Glomerular endothelial cell (primary cell): ENCODE data around the gene SFT2D3. TPM values are rescaled to one million over a fixed set of nuclear protein-coding genes. Genes with fewer than 3 reads are reported as not detected.

Experiments
- DNase-seq: peaks from one replicate; pipeline ENCODE4 v3.0.0-alpha.2; 2011; ENCODE audit warnings: low read depth, low spot score; ENCODE audit errors: extremely low read depth
- total RNA-seq: library from RNA; depleted of rRNA; stranded (reverse); fragments of >200 nt; gene quantifications from 2 replicates; pipeline ENCODE4 v1.2.3, GENCODE V29; 2015

SFT2D3 gene
- total RNA-seq, result 6.7 and 7.3 TPM in 2 replicates

GRCh38 chr2:127701193-127701650 is at the start of gene SFT2D3:
SFT2D3 (plus strand) TSS chr2:127701497; CDS start chr2:127701529, 32 bp downstream.
- DNase-seq, result no peak

- DNase-seq, result no peak
Observed at GRCh38 chr2:127651971-127652550, 49.2 kb upstream of the SFT2D3 start.

- no peak for DNase-seq
Observed at GRCh38 chr2:127652786-127653357, 48.4 kb upstream of the SFT2D3 start.

GRCh38 chr2:127653421-127654083 is 47.7 kb upstream of the SFT2D3 start:
- no peak for DNase-seq

- no peak for DNase-seq
Observed at GRCh38 chr2:127654084-127654837, 47.0 kb upstream of the SFT2D3 start.

- DNase-seq, result no peak
Observed at GRCh38 chr2:127654838-127655175, 46.5 kb upstream of the SFT2D3 start.

GRCh38 chr2:127655209-127656073 is 45.9 kb upstream of the SFT2D3 start:
- no peak for DNase-seq

- DNase-seq, result no peak
Observed at GRCh38 chr2:127656569-127657231, 44.6 kb upstream of the SFT2D3 start.

GRCh38 chr2:127657232-127657595 is 44.1 kb upstream of the SFT2D3 start:
- DNase-seq, result no peak

- no peak for DNase-seq
Observed at GRCh38 chr2:127658146-127658545, 43.2 kb upstream of the SFT2D3 start.

GRCh38 chr2:127658641-127659407 is 42.5 kb upstream of the SFT2D3 start:
- DNase-seq, result no peak

- DNase-seq, result peak; percentile 76
Observed at GRCh38 chr2:127659408-127660290, 41.6 kb upstream of the SFT2D3 start.

- DNase-seq, result no peak
Observed at GRCh38 chr2:127660291-127660578, 41.1 kb upstream of the SFT2D3 start.

- no peak for DNase-seq
Observed at GRCh38 chr2:127661072-127661649, 40.1 kb upstream of the SFT2D3 start.

- no peak for DNase-seq
Observed at GRCh38 chr2:127661949-127662510, 39.3 kb upstream of the SFT2D3 start.

- no peak for DNase-seq
Observed at GRCh38 chr2:127662937-127663565, 38.2 kb upstream of the SFT2D3 start.

- DNase-seq, result no peak
Observed at GRCh38 chr2:127663566-127664064, 37.7 kb upstream of the SFT2D3 start.
